Tibial nerve (tissue), 4 donors: ENCODE results near the gene FRMPD2. TPM values are rescaled to one million over a fixed set of nuclear protein-coding genes. Genes with fewer than 3 reads are reported as not detected.

Source experiments
- DNase-seq, 2 donors: peaks; one replicate each; pipeline ENCODE4 v3.0.0-alpha.2; 2019; ENCODE audit warnings: low spot score in 2 of 2
- H3K27ac ChIP-seq, 4 donors: fragments of 200-600 bp; sonication (generic) in 3 of 4; one replicate each; pipeline ENCODE4 v1.5.1; 2017 to 2019; ENCODE audit warnings: mild to moderate bottlenecking in 1 of 4
- H3K27me3 ChIP-seq, 2 donors: fragments of 200-600 bp; sonication (generic) in 1 of 2; one replicate each; pipeline versions ENCODE4 v1.5.1 to v1.6.0; 2017 to 2019
- H3K36me3 ChIP-seq, 3 donors: fragments of 200-600 bp; sonication (generic); one replicate each; pipeline ENCODE4 v1.5.1; 2018 to 2019
- H3K4me1 ChIP-seq, 4 donors: fragments of 200-600 bp; sonication (generic) in 3 of 4; one replicate each; pipeline ENCODE4 v1.5.1; 2017 to 2019
- H3K4me3 ChIP-seq, 4 donors: fragments of 200-600 bp; sonication (generic) in 3 of 4; one replicate each; pipeline ENCODE4 v1.5.1; 2017 to 2019; ENCODE audit warnings: mild to moderate bottlenecking in 1 of 4, moderate library complexity in 1 of 4
- H3K9me3 ChIP-seq, 4 donors: fragments of 200-600 bp; sonication (generic) in 3 of 4; one replicate each; pipeline ENCODE4 v1.5.1; 2017 to 2019
- CTCF ChIP-seq, 5 experiments: fragments of 200-600 bp in 3 of 5; fragments of 450-650 bp in 2 of 5; sonication (generic) in 3 of 5; IDR thresholded peaks; one replicate each; pipeline ENCODE4 v1.5.1; 2016 to 2019; ENCODE audit warnings: antibody characterized with exemption in 5 of 5, mild to moderate bottlenecking in 3 of 5, moderate library complexity in 2 of 5
- EP300 ChIP-seq, 2 donors: sonication (generic); formaldehyde crosslinking; IDR thresholded peaks; one replicate each; pipeline ENCODE4 v1.6.1; 2017; ENCODE audit warnings: antibody characterized with exemption in 2 of 2, mild to moderate bottlenecking in 1 of 2
- POLR2A ChIP-seq, 2 donors: fragments of 450-650 bp; IDR thresholded peaks; one replicate each; pipeline ENCODE4 v1.6.1; 2017; ENCODE audit warnings: antibody characterized with exemption in 2 of 2, mild to moderate bottlenecking in 2 of 2, moderate library complexity in 2 of 2
- WGBS, 2 donors: methylation state at CpG; one replicate each; pipeline ENCODE4 v1.1.5; 2018; 5-methylcytosine and 5-hydroxymethylcytosine counted together
- total RNA-seq, 4 donors: library from RNA; depleted of rRNA; stranded (reverse); fragments of >200 nt; gene quantifications; one replicate each; pipeline ENCODE4 v1.1.0, GENCODE V29; 2016

Gene FRMPD2
- total RNA-seq, 4 donors from 2014 or later, result 0.21 TPM; not detected in 3

GRCh38 chr10:48252354-48252650 is 22.2 kb downstream of the FRMPD2 start:
- no peak for TF ChIP-seq POLR2A (IDR thresholded peaks at IDR 0.05)
- no peak for TF ChIP-seq CTCF (IDR thresholded peaks at IDR 0.05)
- TF ChIP-seq EP300 (IDR thresholded peaks at IDR 0.05), result no peak
- Histone ChIP-seq H3K36me3 (no peaks in the 10 kb centered on the region), H3K27ac (no peak overlapping the region), H3K4me1 (no peaks in the 10 kb centered on the region), H3K4me3 (no peak overlapping the region), H3K27me3 (no peaks in the 10 kb centered on the region), H3K9me3 (no peaks in the 10 kb centered on the region)
- DNase-seq, result no peak
- 83 to 86% methylated on average over 5 of the region's 5 CpGs for WGBS, 2 donors

DNA sequence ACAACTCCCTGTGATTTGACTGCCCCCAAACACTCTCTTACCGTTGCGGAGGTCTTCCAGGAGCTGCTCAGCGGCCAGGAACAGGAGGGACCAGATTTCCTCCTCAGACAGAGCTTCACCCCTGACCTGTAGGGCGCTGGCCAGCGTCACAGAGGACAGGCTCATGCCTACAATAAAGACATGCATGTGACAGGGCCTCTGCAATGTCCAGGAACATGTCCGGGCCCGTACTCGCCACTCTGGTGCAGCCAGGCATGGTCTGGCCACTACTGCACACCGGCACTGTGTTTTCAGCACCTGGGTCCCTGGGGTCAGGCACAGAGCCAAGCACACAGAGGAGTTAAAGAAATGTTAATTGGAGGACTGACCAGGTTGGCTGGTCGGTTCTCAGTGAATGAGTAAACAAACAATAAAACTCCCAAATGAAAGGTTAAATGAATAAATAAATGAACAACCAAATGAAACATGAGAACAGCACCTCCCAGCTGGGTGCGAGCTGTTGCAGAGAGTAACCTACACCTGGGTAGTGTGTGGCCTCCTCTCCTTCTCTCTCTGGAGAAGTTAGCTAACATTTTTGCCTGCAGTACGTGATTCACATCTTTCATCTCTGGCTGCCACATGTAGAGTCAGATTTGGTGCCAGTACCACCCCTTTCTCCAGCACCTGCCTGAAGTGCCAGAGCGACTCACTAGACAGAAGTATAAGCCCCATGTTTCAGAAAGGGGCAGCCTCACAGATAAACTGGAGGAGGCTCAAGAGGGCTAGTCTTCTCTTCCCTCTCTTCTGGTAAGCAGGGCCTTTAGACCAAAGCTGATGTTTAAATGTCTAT is 22.8 kb downstream of the FRMPD2 start:
- Histone ChIP-seq H3K36me3 (no peaks in the 10 kb centered on the region), H3K27ac (no peak overlapping the region), H3K27me3 (no peaks in the 10 kb centered on the region), H3K4me1 (no peaks in the 10 kb centered on the region), H3K9me3 (no peaks in the 10 kb centered on the region), H3K4me3 (no peak overlapping the region)
- no peak for TF ChIP-seq EP300 (IDR thresholded peaks at IDR 0.05)
- WGBS, 2 donors, result 38 to 51% methylated on average over 13 of the region's 13 CpGs
- DNase-seq, result no peak

DNA sequence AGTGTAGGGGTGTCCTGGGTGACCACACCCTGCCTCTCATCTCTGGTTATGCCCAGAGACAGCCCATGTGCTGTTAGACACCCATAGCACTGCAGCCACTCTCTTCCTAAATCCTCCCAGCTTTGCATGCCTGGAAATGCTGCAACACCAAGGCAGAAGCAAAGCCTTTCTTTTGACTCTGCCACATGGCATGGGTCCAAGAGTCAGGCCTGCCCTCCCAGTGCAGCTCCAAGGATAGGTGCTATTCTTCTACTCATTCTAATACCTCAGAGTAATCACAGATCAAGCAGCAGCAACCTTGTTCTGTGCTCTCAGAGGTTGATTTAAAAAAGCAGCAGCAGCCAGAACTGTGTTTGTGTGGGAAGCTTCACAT is 23.4 kb downstream of the FRMPD2 start:
- DNase-seq, result no peak
- Histone ChIP-seq H3K9me3 (no peaks in the 10 kb centered on the region), H3K4me1 (no peaks in the 10 kb centered on the region), H3K4me3 (no peak overlapping the region), H3K27ac (no peak overlapping the region), H3K36me3 (no peaks in the 10 kb centered on the region), H3K27me3 (no peaks in the 10 kb centered on the region)
- TF ChIP-seq EP300 (IDR thresholded peaks at IDR 0.05), result no peak
- no peak for TF ChIP-seq CTCF (IDR thresholded peaks at IDR 0.05)
- TF ChIP-seq POLR2A (IDR thresholded peaks at IDR 0.05), result no peak

GRCh38 chr10:48249763-48250351 is 24.6 kb downstream of the FRMPD2 start:
- H3K36me3 ChIP-seq, result no peaks in the 10 kb centered on the region
- TF ChIP-seq POLR2A (IDR thresholded peaks at IDR 0.05) (no peak), CTCF (IDR thresholded peaks at IDR 0.05) (no peak), EP300 (IDR thresholded peaks at IDR 0.05) (no peak)
- 91 to 92% methylated on average over 8 of the region's 8 CpGs for WGBS, 2 donors
- no peak overlapping the region for H3K4me3 ChIP-seq
- H3K27ac ChIP-seq, result no peak overlapping the region
- no peaks in the 10 kb centered on the region for H3K4me1 ChIP-seq
- H3K27me3 ChIP-seq, result no peaks in the 10 kb centered on the region
- peaks cover 0 to 2% (median 0%) of the 10 kb centered on the region in 4 donors for H3K9me3 ChIP-seq
- no peak for DNase-seq

DNA sequence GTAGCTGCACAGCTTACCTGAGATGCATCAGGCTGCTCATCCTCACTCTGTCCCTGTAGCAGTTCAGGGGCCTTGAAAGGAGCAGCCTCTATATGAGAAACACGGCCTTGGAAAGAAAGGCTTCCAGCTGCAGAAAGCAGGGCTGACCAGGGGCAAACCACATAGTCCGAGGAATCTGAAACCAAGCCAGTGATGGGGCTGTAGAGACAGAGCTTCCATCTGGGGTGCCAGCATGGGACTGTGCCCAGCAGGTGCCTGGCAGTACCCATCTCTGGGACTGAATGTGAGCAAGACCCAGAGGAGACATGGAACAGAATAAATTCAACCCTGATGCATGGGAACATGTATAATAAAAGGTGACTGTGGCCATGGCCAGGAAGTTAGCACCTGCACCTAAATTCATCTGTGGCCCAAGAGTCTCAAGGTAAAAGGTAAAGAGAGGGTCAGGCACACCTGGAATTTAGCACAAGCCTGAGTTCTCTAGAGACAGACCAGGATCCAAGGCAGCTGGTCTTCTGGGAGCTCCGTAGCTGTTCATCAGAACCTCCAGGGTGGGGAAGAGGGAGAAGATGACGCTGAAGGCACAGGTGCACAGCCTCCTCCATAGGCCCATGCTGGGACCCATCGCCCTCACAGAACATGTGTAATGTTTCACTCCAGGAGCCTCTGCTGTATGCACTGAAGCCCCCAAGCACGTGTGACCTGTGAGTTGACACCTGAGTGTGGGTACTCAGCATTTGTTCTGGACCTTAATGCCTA is 25.3 kb downstream of the FRMPD2 start:
- Histone ChIP-seq H3K27ac (no peak overlapping the region), H3K4me3 (no peak overlapping the region), H3K4me1 (no peaks in the 10 kb centered on the region), H3K27me3 (no peaks in the 10 kb centered on the region), H3K9me3 (peaks cover 0 to 4% (median 0%) of the 10 kb centered on the region in 4 donors), H3K36me3 (no peaks in the 10 kb centered on the region)
- DNase-seq, result no peak
- no peak for TF ChIP-seq EP300 (IDR thresholded peaks at IDR 0.05)
- TF ChIP-seq CTCF (IDR thresholded peaks at IDR 0.05), result no peak
- no peak for TF ChIP-seq POLR2A (IDR thresholded peaks at IDR 0.05)
- 73 to 85% methylated on average over 6 of the region's 6 CpGs for WGBS, 2 donors
